SU-DHL-6 (cell line): ENCODE measurements around the gene SYNJ1.
"Not testable (repeated sequence)": the region's sequence is repeated elsewhere in the genome, so short reads cannot be mapped to it uniquely, and the experiment has no call there.

Source experiments
- EZH2phosphoT487 ChIP-seq: fragments of 200-600 bp; sonication (generic), shearing (Covaris generic); conservative IDR thresholded peaks from 2 replicates; pipeline ENCODE4 v1.6.1; 2018; ENCODE audit warnings: mild to moderate bottlenecking, antibody characterized with exemption, low read length, moderate library complexity, mixed read lengths
- TF ChIP-seq, protein P1 (sequence below): fragments of 200-600 bp; sonication (generic); IDR thresholded peaks from one replicate; pipeline ENCODE4 v1.5.1; 2017; ENCODE audit warnings: antibody characterized with exemption, mild to moderate bottlenecking, low read length, moderate library complexity; ENCODE audit not compliant: insufficient read depth, poor library complexity, severe bottlenecking

DNA sequence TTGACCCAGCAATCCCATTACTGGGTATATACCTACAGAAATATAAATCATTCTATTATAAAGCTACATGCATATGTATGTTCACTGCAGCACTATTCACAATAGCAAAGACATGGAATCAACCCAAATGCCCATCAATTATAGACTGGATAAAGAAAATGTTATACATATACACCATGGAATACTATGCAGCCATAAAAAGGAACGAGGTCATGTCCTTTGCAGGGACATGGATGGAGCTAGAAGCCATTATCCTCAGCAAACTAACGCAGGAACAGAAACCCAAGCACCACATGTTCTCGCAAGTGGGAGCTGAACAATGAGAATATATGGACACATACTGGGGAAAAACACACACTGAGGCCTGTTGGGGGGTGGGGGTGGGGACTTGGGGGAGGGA lies 18.9 kb upstream of the SYNJ1 start:
- TF ChIP-seq, protein P1, sequence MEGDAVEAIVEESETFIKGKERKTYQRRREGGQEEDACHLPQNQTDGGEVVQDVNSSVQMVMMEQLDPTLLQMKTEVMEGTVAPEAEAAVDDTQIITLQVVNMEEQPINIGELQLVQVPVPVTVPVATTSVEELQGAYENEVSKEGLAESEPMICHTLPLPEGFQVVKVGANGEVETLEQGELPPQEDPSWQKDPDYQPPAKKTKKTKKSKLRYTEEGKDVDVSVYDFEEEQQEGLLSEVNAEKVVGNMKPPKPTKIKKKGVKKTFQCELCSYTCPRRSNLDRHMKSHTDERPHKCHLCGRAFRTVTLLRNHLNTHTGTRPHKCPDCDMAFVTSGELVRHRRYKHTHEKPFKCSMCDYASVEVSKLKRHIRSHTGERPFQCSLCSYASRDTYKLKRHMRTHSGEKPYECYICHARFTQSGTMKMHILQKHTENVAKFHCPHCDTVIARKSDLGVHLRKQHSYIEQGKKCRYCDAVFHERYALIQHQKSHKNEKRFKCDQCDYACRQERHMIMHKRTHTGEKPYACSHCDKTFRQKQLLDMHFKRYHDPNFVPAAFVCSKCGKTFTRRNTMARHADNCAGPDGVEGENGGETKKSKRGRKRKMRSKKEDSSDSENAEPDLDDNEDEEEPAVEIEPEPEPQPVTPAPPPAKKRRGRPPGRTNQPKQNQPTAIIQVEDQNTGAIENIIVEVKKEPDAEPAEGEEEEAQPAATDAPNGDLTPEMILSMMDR = not testable (repeated sequence)
- TF ChIP-seq EZH2phosphoT487 = not testable (repeated sequence)
